ENCODE results near the gene SENP5.
"Not testable (repeated sequence)": the region's sequence is repeated elsewhere in the genome, so short reads cannot be mapped to it uniquely, and the experiment has no call there.

SENP5 gene

GRCh38 chr3:196942915-196943277 is 75.2 kb downstream of the SENP5 start:
- DNase-seq (ENCODE audit: low spot score) = no peak

DNA sequence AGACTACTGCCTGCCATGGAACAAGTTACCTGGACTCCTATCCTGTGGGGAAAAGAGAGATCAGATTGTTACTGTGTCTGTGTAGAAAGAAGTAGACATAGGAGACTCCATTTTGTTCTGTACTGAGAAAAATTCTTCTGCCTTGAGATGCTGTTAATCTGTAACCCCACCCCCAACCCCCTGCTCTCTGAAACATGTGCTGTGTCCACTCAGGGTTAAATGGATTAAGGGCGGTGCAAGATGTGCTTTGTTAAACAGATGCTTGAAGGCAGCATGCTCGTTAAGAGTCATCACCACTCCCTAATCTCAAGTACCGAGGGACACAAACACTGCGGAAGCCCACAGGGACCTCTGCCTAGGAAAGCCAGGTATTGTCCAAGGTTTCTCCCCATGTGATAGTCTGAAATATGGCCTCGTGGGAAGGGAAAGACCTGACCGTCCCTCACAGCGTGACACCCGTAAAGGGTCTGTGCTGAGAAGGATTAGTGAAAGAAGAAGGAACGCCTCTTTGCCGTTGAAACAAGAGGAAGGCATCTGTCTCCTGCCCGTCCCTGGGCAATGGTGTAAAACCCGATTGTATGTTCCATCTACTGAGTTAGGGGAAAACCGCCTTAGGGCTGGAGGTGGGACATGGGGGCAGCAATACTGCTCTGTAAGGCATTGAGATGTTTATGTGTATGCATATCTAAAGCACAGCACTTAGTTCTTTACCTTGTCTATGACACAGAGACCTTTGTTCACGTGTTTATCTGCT is 76.5 kb downstream of the SENP5 start:
- DNase-seq (ENCODE audit: low spot score) = not testable (repeated sequence)

DNA sequence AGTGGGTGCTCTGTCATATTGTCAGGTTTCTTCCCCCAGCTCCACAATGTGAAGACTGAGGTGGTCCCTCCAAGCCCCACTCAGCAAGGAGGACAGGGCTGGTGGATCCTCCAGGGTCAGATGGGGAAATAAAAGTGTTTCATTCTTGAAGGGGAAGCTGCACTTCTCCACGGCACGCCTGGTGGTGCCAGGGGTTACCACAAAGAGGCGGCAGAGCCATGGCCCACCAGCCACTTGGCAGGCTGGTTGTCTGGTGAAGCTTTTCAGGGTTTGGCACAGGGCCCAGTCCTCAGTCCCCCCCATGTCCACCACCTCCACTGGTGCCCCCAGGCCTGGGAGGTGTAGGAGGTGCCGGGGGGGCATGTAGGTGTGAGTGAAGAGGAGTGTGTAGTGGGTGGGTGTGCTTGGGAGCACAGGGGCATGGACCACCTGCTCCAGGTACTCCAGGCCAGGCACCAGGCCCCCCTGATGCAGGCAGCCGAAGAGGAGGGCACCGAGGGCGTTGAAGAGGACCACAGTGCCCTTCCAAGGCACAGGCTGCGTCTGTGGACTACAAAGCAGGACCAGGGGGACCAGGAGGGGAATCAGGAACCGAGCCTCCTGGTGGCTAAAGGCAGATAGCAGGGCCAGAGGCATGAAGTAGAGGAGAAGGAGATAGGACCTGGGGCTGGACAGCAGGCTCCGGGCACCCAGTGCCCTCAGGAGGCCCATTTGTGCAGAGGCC is 79.6 kb downstream of the SENP5 start:
- DNase-seq (ENCODE audit: low spot score) = no peak

DNA sequence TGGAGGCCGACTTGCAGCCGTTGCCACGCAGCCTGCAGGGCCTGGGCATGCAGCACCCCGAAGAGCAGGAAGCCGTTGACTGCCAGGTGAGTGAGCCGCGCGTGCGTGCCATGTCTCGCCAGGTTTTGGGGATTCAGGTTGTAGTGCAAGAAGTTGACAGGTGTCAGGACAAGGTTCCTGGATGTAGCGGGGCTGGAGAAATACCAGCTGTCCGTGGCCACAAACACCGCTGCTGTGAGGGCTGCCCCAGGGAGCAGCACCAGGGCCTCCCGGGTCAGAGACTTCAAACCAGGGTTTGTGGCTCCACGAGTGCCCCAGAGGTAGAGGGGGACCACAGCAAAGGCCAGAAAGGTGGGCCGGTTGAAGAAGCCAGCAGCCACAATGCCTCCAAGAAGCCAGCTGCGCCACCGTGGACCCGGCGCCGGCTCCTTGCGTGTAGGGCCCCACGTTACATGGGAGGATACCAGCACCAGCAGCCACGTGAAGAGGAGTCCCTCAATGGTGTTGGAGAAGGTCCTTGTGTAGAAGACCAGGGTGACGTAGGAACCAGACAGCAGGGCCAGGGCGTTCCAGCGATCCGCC is 80.2 kb downstream of the SENP5 start:
- no peak for DNase-seq (ENCODE audit: low spot score)

DNA sequence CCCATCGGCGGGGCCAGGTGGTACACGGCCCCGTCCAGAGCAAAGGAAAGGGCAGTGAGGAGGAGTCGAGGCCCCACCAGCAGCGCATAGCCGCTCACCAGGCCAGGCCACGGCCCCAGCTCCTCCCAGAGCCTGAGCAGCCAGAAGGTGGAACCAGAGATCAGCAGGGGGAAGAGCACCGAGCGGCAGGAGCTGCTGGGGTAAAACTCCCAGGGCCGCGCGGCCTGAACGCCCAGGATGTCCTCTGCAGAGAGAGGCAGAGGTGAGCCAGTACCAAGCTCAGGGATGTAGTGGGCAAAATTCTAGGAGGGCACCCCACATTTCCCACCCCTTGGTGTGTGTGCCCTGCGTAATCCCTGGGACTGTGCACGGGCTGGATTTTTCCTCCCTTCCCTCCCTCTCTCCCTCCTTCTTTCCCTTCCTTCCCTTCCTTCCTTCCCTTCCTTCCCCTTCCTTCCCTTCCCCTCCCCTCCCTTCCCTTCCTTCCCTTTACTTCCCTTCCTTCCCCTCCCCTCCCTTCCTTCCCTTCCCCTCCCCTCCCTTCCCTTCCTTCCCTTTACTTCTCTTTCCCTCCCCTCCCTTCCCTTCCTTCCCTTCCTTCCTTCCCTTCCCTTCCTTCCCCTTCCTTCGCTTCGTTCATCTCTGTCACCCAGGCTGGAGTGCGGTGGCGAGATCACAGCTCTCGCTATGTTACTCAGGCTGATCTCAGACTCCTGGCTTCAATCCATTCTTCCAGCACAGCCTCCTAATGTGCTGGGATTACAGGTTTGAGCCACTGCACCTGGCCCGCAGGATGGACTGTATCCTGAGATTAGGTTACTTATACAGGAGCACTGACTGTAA is 80.9 kb downstream of the SENP5 start:
- DNase-seq (ENCODE audit: low spot score) = no peak

- no peak for DNase-seq (ENCODE audit: low spot score)
Observed at GRCh38 chr3:196949285-196949619, 81.5 kb downstream of the SENP5 start.

DNA sequence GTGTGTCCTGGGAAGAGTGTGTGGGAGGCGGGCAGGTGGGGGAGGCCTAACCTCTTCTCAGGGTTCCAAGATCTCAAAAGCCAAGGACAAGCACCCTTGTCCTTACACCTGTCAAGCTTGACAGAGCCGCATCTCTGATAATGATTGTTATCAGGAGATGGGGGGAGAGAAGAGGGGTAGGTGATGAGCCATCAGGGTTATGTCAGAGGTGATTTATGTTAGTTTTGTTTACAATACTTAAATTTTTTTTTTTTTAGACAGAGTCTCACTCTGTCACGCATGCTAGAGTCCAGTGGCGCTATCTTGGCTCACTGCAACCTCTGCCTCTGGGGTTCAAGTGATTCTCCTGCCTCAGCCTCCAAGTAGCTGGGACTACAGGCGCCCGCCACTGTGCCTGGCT is 82.0 kb downstream of the SENP5 start:
- DNase-seq (ENCODE audit: low spot score) = no peak

GRCh38 chr3:196951371-196951770 is 83.7 kb downstream of the SENP5 start:
- DNase-seq (ENCODE audit: low spot score) = no peak

GRCh38 chr3:196954832-196955231 is 87.1 kb downstream of the SENP5 start:
- no peak for DNase-seq (ENCODE audit: low spot score)

DNA sequence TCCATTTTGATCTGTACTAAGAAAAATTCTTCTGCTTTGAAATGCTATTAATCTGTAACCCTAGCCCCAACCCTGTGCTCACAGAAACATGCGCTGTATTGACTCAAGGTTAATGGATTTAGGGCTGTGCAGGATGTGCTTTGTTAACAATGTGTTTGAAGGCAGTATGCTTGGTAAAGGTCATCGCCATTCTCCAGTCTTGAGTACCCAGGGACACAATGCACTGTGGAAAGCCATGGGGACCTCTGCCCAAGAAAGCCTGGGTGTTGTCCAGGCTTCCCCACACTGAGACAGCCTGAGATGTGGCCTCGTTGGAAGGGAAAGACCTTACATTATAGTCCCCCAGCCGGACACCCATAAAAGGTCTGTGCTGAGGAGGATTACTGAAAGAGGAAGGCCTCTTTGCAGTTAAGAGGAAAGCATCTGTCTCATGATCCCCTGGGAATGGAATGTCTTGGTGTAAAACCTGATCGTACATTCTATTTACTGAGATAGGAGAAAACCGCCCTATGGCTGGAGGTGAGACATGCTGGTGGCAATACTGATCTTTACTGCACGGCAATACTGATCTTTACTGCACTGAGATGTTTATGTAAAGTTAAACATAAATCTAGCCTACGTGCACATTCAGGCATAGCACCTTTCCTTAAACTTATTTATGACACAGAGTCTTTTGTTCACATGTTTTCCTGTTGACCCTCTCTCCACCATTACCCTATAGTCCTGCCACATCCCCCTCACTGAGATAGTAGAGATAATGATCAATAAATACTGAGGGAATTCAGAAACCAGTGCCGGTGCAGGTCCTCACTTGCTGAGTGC is 94.6 kb downstream of the SENP5 start:
- DNase-seq (ENCODE audit: low spot score) = no peak

DNA sequence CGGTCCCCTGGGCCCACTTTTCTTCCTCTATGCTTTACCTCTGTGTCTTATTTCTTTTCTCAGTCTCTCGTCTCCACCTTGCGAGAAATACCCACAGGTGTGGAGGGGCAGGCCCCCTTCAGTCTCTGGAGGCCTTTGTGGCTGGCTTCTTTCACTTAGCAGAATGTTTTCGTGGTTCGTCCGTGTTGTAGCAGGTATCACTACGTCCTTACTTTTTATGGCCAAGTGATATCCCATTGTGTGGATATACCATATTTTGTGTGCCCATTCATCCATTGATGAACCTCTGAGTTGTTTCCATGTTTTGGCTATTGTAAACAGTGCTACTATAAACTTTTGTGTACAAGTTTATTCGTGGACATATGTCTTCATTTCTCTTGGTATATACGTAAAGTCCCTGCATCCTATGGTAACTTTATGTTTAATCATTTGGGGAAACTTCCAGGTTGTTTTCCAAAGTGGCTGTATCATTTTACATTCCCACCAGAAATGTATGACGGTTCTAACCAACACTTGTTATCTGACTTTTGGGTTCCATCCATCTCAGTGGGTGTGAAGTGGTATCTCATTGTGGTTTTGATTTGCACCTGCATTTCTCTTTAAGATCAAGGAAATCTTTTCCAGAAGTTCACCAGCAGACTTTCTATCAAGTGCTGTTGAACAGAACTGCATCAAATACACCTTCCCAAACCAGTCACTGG is 95.4 kb downstream of the SENP5 start:
- no peak for DNase-seq (ENCODE audit: low spot score)

DNA sequence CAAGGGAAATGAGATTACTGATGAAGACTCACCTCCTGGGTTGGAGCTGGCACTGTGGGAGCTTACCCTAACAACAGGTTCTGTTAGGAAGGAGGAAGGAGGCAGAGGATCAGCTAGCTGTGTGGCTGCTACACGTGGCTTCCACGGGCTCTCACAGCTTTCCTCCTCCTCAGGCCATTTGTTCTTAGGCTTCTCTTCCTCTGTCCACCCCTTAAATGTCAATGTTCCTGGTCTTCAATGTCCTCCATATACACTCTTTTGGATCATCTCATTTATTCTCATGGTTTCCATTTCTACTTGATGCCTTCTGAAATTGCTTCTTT is 95.9 kb downstream of the SENP5 start:
- no peak for DNase-seq (ENCODE audit: low spot score)

DNA sequence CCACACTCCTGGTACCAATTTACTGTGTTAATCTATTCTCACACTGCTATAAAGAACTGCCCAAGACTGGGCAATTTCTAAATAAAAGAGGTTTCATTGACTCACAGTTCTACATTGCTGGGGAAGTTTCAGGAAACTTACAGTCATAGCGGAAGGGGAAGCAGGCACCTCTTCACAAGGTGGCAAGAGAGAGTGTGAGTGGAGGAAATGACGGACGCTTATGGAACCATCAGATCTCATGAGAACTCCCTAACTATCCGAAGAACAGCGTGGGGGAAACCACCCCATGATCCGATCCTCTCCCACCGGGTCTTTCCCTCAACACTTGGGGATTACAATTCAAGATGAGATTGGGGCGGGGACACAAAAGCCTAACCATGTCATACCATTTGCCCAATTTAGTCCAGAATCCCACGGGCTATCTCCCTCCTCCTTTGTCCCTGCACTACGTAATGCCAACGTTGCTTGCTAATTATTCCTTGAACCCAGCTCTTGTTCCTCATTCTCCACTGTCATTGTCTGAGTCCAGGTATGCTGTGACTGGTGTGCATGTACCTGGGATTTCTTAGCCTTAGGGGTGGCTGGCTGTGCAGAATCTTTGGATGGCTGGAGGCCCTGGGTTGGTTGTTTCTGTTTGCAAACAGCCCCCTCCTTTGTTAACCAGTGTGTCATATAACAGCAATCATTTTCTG is 97.5 kb downstream of the SENP5 start:
- no peak for DNase-seq (ENCODE audit: low spot score)

DNA sequence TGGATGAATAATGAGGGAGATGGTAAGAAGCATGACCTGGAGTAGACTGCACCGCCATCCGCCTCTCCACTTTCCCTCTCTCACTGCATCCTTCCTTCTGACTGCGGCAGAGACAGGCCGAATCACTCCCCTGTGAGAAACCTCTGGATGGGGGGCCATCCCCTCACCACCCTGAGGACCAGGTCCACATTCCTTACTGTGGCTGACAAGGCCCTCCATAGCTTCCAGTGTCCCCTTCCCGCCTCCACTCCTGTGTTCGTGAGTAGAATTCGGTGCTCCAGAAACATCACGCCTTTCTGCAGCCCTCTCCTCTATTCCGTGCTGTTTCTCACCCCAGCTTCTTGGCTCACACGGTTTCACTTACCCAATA is 98.1 kb downstream of the SENP5 start:
- no peak for DNase-seq (ENCODE audit: low spot score)

DNA sequence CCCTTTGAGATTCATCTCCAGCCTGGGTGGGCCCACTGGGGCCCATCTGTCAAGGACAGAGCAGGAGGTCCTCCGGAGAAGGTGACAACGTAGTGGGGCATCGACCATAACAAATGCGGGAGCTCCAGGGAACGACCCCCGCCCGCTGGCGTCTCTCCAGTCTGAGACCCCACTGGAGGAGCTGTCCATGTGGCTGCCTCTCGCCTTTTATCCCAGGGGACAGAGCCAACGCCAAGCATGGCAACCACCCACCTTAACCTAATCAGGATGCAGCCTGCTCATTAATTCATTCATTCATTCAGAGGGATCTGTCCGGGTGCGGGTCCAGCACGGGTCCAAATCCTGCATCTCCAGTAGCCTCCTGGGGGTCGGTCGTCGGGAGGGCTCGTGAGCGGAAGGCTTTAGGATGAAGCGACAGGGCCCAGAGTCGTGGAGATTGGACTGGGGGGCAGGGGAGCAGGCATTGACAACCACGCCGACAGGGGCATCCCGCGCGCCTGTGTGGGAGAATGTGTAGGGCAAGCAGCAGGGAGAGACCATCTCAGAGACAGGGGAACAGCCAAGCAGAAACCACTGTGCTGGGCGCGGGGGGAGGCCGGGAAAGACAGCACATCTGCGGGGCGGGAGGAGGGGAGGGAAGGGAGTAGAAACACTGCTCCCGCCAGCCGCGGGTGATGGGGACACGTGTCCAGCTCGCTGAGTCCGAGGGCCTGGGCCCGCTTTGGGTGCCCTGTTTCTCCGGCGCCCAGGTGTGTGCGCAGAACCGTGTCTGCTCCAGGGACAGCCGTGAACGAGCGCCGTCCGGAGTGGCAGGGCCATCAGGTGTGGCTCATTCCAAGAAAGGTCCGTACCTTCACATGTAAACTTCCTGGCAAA is 99.0 kb downstream of the SENP5 start:
- DNase-seq (ENCODE audit: low spot score) = no peak

DNA sequence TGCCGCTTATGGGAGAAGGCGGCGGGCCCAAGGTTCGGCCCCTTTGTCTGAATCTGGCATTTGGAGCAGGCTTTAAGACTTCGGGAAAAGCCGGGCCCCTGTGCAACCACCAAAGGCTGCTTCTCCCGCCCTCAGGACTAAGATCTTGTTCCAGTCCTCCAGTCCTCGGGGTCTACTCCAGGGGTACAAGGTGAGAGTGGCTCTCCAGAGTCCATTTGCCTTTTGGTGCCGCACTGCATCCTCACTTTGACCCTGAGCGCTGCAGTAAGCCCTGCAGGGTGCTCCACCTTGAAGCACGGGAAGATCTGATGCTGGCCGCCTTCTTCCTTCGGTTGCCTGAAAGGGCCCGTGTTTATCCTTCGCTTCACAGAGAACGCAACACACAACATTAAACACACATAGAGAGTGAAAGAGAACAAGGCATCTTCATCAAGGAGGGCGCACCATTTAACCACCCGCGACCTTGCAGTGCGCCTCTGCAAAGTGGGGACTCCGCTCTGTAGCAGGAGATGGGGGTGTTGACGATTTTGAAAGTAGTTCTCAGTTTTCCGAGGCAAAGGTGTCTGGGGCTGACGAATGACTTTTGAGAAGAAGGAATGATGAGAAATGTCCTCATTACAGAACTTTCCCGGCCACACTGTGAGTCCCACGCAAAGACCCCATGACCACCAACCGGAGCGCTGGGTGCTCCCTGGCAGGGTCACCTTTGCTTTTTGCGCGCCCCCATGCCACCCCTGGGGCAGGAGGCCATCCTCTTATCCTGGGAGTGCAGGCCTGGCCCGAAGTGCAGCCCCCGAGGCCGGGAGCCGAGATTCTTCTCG is 99.9 kb downstream of the SENP5 start:
- no peak for DNase-seq (ENCODE audit: low spot score)

GRCh38 chr3:196968233-196969133 is 100.8 kb downstream of the SENP5 start, which contains the start of gene PIGZ:
Gene PIGZ, minus strand, starts transcription at chr3:196968833. Its CDS starts 16,802 bp downstream, at chr3:196952031.
- DNase-seq (ENCODE audit: low spot score) = no peak

Measured in hepatic stellate cell (primary cell).